Brain pericyte (primary cell): Measurements from ENCODE around the gene SLC50A1.
"Not testable (repeated sequence)": the region's sequence is repeated elsewhere in the genome, so short reads cannot be mapped to it uniquely, and the experiment has no call there.

Source experiments
- DNase-seq: peaks from one replicate; pipeline ENCODE4 v3.0.0-alpha.2; 2012; ENCODE audit warnings: low read depth, low spot score

SLC50A1 gene

DNA sequence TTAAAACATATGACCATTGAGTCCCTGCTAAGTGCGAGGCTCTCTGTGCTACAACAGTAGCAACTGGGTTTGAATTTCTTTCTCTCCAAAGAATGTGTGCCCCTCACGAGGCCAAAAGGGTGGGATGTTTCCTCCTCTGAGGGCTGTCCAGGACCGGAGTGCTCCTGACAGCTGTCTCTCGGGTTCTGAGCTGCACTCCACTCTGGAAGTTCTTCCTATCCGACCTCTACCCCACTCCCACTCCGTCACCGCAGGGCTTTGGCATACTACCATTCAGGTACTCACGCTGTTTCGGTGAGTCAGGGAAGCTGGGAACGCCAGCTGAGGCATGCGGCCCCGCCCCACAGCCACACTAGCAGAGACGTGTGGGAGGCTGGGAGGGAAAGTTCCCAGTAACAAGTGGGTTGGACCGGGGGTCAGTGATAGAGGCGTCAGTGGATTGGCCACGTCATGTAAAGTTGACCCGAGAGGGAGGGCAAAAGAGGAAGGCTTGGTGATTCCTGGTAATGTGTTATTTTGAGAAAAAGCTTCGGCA is 705 bp upstream of the SLC50A1 start:
- peak; percentile 57 for DNase-seq

DNA sequence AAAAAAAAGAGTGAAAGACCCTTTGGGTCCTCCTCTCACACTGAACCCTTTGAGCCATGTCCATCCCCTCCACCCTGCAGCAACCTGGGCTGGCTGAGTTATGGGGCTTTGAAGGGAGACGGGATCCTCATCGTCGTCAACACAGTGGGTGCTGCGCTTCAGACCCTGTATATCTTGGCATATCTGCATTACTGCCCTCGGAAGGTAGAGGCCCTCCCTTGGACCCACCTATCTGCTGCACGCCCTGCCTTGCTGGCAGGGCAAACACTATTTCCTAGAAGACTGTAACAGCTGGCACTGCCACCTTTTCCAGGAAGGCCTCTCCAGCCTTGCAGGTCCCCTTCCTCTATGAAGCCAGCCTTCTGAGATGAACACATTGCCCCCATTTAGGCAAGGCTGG is 1.1 kb downstream of the SLC50A1 start:
- no peak for DNase-seq

DNA sequence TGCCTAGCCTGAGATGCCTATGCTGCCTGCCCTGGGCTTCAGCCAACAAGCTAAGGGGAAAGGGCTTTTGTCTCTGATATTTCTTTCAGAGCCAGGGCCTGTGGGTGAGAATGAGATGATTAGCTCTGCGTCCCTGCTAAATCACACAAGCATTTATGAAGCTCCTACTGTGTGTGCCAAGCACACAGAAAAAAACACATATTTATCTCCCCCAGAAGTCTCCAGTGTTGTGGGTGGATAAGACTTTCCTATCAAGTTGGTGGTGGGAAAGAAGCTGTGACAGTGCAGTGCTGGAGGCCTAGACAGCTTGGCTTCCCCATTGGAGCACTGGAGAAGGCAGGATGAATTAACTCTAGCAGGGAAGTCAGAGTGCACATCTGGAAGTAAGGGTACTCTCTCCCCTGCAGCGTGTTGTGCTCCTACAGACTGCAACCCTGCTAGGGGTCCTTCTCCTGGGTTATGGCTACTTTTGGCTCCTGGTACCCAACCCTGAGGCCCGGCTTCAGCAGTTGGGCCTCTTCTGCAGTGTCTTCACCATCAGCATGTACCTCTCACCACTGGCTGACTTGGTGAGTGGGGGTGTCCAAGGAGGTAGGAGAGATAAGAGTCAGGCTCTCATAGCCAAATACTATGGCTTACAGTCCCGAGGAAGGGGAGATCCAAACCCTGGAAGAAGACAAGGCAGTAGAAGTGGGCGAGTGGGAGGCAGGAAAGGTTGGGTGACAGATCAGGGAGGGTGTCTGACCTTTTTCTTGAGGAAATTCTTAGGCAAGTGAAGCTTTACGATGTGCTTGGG is 1.7 kb downstream of the SLC50A1 start:
- DNase-seq: no peak

DNA sequence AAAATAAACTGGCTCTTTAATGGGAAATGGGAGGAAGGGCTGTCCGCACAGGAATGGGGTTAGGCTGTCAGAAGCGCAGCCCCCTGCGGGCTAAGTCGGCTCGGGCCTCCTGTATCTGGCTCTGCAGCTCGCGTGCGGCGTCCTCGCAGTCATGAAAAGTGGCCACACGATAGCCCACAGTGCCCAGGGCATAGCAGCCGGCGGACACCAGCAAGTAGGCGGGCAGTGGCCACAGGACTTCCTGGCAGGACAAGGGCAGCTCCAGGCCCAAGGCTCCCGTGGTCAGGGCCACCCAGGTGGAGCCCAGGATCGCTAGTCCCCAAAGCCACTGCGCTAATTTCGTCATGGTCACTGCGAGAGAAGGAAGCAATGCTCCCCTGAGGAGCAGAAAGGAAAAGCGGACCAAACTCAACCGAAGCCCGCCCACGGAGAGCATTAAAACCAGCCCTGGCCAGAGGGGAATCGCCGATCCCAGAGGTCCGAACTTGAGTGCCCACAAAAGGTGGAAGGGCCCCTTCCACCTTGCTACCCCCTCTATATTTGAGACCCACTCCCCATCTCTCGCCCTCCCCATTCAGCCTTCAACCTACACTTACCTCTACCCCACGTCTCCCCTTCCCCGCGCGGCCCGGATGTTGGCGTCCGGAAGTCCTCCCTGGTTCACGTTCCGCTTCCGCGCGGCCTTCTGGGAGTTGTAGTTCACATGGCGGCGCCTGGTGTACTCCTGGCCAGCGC is 4.4 kb downstream of the SLC50A1 start, which contains the start of gene DPM3:
Gene DPM3, minus strand, starts transcription at position 637 of the 735 bp plus-strand sequence. Its CDS starts 291 bp downstream, at position 346.
- DNase-seq: no peak

DNA sequence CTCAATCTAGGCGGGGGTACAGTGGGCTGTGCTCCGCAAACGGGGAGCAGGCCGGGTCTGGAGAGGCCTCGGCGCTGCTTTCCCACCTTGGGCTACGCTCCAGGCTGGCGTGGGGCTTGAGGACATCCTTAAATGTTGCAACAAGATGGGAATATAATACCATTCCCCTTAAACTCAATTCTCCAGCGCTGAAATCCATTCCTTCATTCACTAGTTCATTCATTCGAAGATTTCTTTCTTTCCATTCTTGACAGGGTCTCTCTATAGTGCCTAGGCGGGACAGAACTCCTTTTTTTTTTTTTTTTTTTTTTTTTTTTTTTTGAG is 4.9 kb downstream of the SLC50A1 start:
- no peak for DNase-seq

DNA sequence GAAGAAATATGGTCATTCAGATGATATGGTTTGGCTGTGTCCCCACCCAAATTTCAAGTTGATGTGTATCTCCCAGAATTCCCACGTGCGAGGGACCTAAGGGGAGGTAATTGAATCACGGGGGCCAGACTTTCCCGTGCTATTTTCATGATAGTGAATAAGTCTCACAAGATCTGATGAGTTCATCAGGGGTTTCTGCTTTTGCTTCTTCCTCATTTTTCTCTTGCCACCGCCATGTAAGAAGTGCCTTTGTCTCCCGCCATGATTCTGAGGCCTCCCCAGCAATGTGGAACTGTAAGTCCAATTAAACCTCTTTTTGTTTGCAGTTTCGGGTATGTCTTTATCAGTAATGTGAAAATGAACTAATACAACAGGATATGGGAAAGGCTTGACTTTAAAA is 6.1 kb downstream of the SLC50A1 start:
- DNase-seq: no peak

DNA sequence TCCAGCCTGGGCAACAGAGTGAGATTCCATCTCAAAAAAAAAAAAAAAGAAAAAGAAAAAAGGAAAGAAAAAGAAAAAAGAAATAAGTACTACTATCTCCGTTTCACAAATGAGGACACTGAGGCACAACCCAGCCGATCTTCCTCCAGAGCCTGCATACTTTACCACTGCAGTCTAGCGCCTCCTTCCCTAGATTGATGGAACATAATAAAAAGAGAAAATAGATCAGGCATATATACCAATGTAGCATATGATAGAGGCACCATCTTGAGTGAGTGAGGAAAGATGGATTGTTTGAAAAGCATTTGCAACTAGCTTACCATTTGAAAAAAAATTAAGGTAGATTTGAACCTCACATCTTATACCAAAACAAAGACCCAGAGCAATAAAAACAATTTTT is 9.8 kb downstream of the SLC50A1 start:
- no peak for DNase-seq

DNA sequence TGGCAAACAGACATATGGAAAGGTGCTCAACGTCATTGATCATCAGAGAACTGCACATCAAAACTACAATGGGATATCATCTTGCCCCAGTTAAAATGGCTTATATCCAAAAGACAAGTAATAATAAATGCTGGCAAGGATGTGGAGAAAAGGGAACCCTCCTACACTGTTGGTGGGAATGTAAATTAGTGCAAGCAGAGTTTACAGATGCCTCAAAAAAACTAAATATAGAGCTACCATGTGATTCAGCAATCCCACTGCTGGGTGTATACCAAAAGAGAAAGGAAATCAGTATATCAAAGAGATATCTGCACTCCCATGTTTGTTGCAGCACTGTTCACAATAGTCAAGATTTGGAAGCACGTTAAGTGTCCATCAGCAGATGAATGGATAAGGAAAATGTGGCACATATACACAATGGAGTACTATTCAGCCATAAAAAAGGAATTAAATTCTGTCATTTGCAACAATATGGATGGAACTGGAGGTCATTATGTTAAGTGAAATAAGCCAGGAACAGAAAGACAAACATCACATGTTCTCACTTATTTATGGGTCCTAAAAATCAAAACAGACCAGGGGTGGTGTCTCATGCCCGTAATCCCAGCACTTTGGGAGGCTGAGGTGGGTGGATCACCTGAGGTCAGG is 20.5 kb downstream of the SLC50A1 start:
- DNase-seq: not testable (repeated sequence)

DNA sequence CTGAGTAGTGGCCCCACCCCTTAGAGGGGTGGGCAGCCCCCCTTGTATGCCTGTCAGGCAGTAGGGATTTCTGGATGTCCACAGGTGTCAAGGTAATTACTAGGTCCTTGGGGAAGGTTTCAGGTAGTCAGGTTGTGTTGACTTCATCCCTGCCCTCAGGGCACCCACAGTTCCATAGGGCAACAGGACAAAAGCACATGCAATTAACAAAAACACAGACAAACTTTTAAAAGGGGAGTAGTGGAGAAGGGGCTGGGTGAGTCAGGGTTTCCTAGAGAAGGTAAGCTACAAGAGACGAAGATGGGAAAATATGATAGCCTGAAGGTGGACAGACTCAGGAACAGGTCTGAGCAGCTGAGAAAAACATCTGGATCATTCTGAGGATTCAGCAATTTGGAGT is 23.3 kb downstream of the SLC50A1 start:
- DNase-seq: no peak

DNA sequence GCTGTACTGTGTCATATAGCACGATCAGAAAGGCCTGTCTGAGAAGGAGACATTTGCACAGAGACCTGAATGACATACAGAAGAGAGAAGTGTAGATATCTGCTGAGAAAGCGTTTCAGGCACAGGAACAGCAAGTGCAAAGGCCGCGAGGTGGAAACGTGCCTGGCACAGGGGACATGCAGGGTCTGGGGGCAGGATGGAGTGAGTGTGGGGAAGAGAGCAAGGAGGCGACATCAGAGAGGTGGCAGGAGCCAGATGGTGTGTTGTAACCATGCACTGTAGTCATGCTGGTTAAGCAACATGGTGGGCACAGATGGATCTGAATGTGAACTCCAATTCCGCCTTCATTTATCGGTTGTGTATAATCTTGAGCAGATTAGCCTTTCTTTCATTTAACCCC is 24.5 kb downstream of the SLC50A1 start:
- no peak for DNase-seq

DNA sequence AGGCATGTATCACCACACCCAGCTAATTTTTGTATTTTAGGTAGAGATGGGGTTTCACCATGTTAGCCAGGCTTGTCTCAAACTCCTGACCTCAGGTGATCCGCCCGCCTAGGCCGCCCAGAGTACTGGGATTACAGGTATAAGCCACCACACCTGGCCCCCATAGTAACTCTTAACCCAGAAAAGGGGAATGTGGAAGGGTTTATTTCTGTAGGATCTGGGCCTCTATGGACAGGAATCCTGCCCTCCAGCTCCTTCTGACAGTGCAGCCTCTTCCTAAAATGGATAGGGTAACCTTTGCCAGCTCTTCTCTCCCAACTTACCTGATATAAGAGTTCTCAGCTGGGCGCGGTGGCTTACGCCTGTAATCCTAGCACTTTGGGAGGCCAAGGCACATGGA is 27.0 kb downstream of the SLC50A1 start:
- not testable (repeated sequence) for DNase-seq

DNA sequence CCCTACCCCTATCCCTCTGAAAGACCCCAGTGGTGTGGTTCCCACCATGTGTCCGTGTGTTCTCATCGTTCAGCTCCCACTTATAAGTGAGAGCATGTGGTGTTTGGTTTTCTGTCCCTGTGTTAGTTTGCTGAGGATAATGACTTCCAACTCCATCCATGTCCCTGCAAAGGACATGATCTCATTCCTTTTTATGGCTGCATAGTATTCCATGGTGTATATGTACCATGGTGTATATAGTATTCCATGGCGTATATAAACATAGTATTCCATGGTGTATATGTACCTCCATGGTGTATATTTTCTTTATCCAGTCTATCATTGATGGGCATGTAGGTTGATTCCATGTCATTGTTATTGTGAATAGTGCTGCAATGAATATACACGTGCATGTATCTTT is 28.1 kb downstream of the SLC50A1 start:
- DNase-seq: not testable (repeated sequence)

DNA sequence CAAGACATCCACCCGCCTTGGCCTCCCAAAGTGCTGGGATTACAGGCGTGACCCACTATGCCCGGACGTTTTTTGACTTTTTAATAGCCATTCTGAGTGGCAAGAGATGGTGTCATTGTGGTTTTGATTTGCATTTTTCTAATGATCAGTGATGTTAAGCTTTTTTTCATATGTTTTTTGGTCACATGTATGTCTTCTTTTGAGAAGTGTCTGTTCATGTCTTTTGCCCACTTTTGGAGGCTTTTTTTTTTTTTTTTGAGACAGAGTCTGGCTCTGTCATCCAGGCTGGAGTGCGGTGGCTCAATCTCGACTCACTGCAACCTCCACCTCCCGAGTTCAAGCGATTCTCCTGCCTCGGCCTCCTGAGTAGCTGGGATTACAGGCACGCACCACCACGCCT is 29.0 kb downstream of the SLC50A1 start:
- not testable (repeated sequence) for DNase-seq

DNA sequence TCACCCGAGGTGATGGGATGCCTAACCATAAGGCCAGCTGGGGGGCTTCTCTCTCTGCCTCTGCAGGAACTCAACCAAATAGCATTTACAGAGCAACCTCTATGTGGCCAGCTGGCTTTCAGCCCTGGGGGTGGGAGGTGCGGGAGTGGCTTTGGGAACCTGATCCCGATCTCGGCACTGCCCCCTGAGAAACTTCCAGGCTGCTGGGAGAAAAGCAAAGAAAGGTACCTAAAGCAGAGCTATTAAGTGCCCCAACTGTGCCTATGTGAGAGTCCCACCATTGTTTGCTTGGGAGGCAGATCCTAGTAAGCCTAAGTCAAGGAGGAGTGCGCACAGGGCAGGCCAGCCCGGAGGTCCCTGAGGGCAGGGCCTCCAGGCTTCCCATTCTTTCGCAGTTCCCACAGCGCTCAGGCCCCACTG is 30.4 kb downstream of the SLC50A1 start:
- no peak for DNase-seq

DNA sequence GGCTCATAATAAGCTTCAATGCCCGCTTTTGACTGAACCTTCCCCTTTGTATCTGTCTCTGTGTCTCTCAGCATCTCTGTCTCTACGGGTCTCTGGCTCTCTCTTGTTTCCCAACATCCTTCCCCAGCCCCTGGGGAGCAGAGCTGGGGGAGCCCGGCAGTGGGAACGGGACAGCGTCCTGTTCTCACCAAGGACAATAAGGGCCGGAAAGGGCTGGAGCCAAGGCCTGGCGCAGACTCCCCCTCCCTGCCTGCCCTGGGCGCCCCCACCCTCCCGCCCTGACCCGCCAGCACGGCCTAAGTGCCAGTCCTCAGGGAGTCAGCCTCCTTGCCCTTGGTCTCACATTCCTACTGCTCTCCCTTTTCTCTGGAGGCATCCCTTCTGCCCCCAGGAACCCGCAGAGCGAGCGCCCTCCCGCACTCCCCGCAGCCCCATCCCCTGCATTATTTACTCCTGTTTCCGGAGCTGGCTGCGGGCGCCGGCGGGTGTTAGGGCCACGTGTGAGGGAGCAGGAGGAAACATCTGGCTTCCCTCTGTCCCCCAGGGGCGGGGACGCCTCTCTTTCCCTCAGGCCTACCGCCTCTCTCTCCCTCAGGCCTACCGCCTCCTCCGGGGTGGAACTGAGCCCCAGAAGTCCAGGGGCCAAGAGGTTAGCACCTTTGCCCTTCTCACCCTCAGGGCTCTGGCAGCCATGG is 31.0 kb downstream of the SLC50A1 start:
- DNase-seq: no peak

DNA sequence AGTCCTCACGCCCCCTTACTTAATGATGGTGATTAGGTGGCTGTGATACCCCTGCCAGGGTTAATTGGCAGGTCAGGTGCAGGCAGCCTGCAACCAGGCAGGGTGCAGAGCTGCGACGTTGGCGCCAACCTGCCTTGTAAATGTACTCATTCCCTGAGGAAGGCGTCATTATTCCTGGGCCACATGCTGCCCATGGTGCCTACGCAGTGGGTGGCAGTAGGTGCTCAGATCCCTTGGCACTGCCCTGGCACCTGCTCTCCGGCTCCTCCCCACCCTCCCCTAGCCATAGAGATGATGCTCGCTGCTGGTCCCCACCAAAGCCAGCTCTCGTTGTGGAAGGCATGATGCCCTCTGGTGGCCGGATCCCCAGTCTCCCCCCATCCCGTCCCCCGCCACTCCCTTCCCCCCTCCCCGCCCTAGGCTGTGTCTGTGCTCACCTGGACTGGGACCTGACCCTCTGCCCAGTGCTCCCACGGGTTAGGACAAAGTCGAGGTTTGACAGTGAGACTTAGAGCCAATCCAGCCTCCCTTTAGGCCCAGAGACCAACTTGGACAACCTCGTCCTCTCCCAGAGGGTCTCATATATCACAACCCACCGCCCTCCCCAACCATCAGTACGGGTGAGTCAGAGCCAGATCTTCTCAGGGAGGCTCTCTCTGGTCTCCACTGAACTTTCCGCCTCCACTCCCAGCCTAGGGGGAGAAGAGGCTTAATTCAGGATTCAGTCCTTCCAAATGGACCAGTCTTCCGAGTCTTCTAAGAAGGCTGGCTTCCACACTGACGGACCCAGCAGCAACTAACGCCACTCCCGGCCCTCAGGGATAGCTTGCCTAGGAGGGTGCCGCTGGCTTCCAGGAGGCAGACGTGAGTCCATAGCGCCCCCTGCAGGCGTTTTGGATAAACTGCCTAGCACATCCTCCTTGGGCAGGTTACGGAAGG is 31.8 kb downstream of the SLC50A1 start:
- peak; percentile 56 for DNase-seq

DNA sequence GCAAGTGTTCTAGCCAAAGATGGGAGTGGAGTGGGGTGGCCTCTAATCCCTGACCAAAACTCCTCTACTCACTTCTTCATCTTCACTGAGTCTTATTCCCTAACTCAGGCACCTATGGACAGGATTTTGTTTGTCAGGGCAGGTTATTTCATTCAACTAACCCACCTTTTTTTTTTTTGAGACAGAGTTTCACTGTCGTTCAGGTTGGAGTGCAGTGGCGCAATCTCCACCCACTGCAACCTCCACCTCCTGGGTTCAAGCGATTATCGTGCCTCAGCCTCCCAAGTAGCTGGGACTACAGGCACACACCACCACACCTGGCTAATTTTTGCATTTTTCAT is 32.4 kb downstream of the SLC50A1 start:
- not testable (repeated sequence) for DNase-seq

DNA sequence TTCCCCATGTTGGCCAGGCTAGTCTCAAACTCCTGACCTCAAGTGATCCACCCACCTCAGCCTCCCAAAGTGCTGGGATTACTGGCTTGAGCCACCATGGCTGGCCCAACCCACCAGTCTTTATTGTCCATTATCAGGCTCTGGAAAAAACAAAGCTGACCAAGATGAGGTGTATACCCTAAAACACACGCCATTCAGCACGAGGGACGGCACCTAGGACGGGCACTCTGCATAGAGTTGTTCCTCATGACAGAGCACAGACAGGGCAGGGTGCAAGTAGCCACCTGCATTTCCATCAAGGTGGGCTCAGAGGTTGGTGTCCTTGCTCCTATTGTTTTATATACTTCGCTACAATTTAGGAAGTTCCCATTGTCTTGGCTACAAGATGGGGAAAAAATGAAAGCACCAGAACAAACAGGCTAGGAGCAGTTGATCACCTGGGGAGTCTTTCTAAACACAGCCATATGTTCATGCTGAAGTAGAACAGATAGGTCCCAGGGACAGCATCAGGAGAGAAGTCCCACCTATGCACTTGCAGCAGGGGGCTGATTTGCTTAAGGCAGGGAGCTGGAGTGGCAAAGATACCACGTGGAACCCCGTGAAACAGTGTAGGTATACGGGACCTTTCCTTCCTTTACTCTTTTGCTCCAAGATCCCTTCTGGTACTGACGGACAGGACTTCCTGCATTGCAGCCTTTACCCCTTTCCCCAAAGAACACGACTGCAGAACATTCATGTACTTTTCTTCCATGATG is 33.0 kb downstream of the SLC50A1 start:
- no peak for DNase-seq

DNA sequence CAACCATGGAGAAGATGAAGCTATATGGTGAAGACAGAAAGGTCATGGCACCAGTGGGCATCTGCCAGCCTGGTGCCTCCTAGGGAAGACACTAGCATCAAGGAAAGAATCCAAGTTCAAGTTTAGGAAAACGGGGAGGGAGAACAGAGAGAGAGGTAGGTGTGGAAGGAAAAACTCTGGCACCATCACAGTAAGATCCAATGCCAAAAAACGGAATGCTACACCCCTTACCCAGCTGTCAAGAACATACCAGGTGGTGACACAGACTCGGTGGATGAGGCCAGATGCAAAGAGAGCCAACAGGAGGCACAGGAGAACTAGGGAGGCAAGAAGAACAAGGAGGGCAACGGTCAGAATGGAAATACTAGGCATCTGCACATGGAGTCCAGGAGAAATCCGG is 33.9 kb downstream of the SLC50A1 start:
- DNase-seq: no peak
